Stimulated activated CD8-positive, alpha-beta memory T cell treated with anti-CD3 and anti-CD28 coated beads, Interleukin-15, amount 100 ng/mL, for 4 hours (primary cell): Measurements from ENCODE around the gene CCDC169.

ENCODE experiments used
- DNase-seq, 2 donors: peaks; one replicate each; pipeline ENCODE4 v3.0.0-alpha.2; 2020; ENCODE audit warnings: low read depth in 2 of 2

CCDC169 gene

GRCh38 chr13:36242761-36243160 is 54.9 kb downstream of the CCDC169 start:
- no peak for DNase-seq

- no peak for DNase-seq
Observed at GRCh38 chr13:36231236-36231635, 66.4 kb downstream of the CCDC169 start.

DNA sequence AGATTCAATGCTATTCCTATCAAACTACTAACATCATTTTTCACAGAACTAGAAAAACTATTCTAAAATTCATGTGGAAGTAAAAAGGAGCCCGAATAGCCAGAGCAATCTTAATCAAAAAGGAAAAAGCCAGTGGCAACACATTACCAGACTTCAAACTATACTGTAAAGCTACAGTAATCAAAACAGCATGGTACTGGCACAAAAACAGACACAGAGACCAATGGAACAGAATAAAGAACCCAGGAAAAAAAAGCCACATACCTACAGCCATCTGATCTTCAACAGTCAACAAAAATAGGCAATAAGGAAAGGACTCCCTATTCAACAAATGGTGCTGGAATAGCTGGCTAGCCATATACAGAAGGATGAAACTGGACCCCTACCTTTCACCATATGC is 72.9 kb downstream of the CCDC169 start:
- no peak for DNase-seq

GRCh38 chr13:36219883-36220282 is 77.7 kb downstream of the CCDC169 start:
- DNase-seq = no peak

DNA sequence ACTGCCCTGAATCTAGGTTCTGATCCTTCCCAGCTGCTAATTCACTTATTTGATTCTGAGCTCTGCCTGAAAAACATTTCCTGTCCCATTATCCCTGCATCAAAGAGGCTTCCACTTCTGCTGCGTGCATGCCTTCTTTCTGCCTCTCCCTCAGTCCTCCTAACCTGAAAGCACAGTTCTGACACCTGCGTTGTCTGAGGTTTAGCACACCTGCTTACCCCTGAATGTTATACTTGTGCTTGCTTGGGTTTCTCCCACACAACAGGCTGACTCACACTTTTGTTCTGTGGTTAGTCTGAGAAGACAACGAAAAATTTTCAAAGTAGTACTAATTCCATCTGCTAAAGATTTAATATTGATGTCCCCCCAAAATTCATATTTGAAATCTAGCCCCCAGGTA is 80.2 kb downstream of the CCDC169 start:
- DNase-seq = no peak

- no peak for DNase-seq
Observed at GRCh38 chr13:36214163-36214921, 83.3 kb downstream of the CCDC169 start, which contains the start of gene SOHLH2. TSS of gene SOHLH2 (minus strand) at chr13:36214556. CDS start at chr13:36214526, 30 bp downstream.

DNA sequence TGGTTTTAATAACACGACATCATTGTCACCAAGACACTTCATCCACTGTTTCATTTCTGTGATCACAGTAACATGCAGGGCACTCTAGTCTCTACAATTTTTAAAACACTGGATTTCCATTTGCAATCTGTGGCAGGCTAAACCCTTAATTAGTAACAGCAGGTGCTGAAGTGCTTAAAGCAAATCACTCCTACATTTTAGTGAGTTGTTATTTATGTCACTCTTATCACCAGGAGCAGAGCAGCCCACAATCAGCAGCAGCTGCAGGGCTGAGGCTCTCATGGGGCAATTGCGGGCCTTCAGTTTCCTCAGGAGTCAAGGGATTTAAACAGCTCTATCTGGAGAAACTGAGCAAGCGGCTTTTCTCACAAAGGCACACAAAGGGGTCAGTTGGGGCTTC is 84.8 kb downstream of the CCDC169 start:
- DNase-seq = no peak

- DNase-seq = no peak
Observed at GRCh38 chr13:36211567-36211966, 86.0 kb downstream of the CCDC169 start.

GRCh38 chr13:36210738-36211137 is 86.9 kb downstream of the CCDC169 start:
- no peak for DNase-seq

DNA sequence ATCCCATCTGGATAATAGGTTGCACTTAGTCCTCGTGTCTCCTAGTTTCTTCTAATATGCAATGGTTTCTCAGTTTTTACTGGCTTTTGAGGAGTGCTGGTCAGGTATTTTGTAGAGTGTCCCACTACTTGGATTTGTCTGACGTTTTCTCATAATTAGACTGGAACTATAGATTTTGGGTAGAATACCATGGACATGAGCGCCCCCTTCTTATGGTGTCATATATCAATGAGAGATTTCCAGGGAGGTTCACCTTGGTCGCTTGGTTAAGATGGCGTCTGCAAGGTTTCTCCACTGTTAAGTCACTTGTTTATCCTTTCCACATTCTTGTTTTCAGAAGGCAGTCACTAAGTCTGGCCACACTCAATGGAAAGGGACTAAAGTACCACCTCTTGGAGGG is 89.9 kb downstream of the CCDC169 start:
- DNase-seq = no peak

- DNase-seq = no peak
Observed at GRCh38 chr13:36193151-36193855, 104.3 kb downstream of the CCDC169 start.

DNA sequence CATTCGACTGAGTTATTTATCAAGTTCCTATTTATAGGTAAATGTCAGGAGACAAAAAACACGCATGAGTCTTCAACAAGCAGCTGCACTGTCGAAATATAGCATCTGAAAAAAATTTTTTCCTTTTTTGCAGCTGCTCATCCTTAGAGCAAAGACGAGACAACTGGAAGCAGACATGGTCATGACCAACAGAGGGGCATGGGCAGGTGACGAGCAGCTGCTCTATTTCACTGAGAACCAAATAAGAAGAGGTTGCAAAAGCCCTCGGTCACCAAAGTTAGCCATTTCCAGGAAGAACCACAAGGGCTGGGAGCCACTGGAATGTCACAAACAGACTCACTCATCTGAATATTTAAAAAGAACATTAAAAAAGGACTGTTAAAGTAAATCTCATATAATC is 105.4 kb downstream of the CCDC169 start:
- DNase-seq = no peak

DNA sequence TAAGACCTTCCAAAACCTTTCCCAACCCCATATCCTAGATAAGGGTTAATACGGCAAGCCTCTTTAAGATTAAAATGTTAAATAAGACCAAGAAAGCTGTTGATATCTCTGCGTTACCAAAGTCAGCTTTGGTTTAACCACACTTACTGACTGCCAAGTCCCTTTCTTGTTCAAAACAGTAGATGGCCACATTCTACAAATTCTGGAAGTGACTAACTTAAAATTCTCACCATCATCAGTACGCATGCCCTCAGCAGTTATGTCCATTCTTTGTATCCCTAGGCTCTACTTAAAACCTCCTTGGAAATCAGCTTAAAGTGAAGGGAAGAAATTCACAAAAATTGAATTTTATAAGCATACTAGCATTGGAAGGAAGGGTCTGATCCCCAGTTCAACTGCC is 106.8 kb downstream of the CCDC169 start:
- DNase-seq = no peak

DNA sequence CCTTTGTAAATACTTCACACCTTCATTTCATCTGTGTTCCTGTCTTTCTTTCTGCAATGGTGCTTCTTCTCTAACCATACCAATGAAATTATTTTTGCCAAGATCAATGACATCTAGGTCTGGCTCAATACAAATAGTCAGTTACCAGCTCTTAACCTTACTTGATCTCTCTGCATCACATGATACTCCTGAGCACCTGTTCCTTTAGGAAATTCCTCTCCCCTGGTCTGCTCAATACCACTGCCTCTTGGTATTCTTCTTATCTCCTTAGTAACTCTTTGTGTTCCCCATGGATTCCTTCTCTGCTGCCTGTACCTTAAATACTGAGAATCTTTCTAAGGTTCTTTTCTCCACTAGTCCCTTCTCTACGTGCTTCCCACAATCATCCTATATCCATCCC is 109.2 kb downstream of the CCDC169 start:
- DNase-seq = no peak

DNA sequence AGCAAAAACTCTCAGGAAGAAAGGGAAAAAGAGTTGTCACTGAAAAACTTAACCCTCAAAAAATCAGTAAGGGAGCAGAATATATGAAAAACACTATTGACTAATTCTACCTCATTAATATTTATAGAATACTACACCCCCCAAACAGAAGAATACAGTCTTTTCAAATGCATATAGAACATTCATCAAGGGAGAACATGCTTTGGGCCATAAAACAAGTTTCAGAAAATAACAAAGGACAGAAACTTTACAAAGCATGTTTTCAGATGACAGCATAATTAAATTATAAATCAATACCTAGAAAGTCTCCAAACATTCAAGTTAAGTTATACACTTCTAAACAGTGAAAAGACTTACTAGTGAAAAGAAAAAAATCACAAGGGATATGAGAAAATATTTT is 113.7 kb downstream of the CCDC169 start:
- DNase-seq = no peak
